Caco-2 (cell line): Measurements from ENCODE around the gene B4GALT7. TPM values are rescaled to one million over a fixed set of nuclear protein-coding genes. Genes with fewer than 3 reads are reported as not detected.
"Not testable (repeated sequence)": the region's sequence is repeated elsewhere in the genome, so short reads cannot be mapped to it uniquely, and the experiment has no call there.

Experiments used
- BruUV-seq: library from RNA; stranded (reverse); fragments of 400-500 nt; replicated peaks from 2 replicates; lab custom pipeline; 2021; lab: Mats Ljungman, UMichigan
- CTCF ChIA-PET: fragments of 300-600 bp; sonication (Branson Sonifier 250); formaldehyde crosslinking; loops from one replicate; lab custom pipeline; 2022; ENCODE audit warnings: antibody characterized with exemption; lab: Charles Lee
- POLR2A ChIA-PET: fragments of 300-600 bp; sonication (Branson Sonifier 250); formaldehyde crosslinking; loops from one replicate; lab custom pipeline; 2022; ENCODE audit warnings: antibody characterized with exemption; lab: Charles Lee
- DNase-seq, 2 experiments: peaks; one replicate each; pipeline versions ENCODE4 v3.0.0 to v3.0.0-alpha.2; 2020 to 2022
- H3K27me3 ChIP-seq: replicated peaks from 2 replicates; pipeline ENCODE4 v1.6.0; 2011; ENCODE audit warnings: low read length; ENCODE audit not compliant: control insufficient read depth, insufficient read depth
- H3K36me3 ChIP-seq: 2 replicates; pipeline ENCODE4 v1.5.1; 2011; ENCODE audit warnings: low read length; ENCODE audit not compliant: control insufficient read depth, insufficient read depth
- H3K4me1 ChIP-seq: fragments of 250-450 bp; sonication (Bioruptor Pico); 2 replicates; pipeline ENCODE4 v1.5.1; 2020; ENCODE audit warnings: mild to moderate bottlenecking
- H3K4me3 ChIP-seq: 2 replicates; pipeline ENCODE4 v1.5.1; 2011; ENCODE audit warnings: low read depth, mild to moderate bottlenecking, control low read depth, low read length
- H3K9me3 ChIP-seq: fragments of 250-450 bp; sonication (Bioruptor Pico); 2 replicates; pipeline ENCODE4 v1.5.1; 2020; ENCODE audit warnings: mild to moderate bottlenecking, moderate library complexity
- H3K27ac Mint-ChIP-seq: one replicate; pipeline ENCODE4 v1.8.0; 2022; ENCODE audit warnings: mixed read lengths; ENCODE audit not compliant: unreplicated experiment
- H3K27me3 Mint-ChIP-seq: one replicate; pipeline ENCODE4 v1.8.0; 2022; ENCODE audit warnings: mixed read lengths; ENCODE audit not compliant: insufficient read depth, unreplicated experiment
- H3K36me3 Mint-ChIP-seq: one replicate; pipeline ENCODE4 v1.8.0; 2022; ENCODE audit warnings: mild to moderate bottlenecking, mixed read lengths; ENCODE audit not compliant: insufficient read depth, unreplicated experiment
- H3K4me1 Mint-ChIP-seq: one replicate; pipeline ENCODE4 v1.8.0; 2022; ENCODE audit warnings: low read depth, mixed read lengths; ENCODE audit not compliant: unreplicated experiment
- H3K4me3 Mint-ChIP-seq: one replicate; pipeline ENCODE4 v1.8.0; 2022; ENCODE audit warnings: mild to moderate bottlenecking, moderate library complexity, mixed read lengths; ENCODE audit not compliant: unreplicated experiment
- H3K9me3 Mint-ChIP-seq: one replicate; pipeline ENCODE4 v1.8.0; 2022; ENCODE audit warnings: mixed read lengths; ENCODE audit not compliant: unreplicated experiment
- CTCF ChIP-seq, 2 experiments: fragments of 200-600 bp in 1 of 2; IDR thresholded peaks; 1 replicate in 1 of 2; 2 replicates in 1 of 2; pipeline versions ENCODE4 v1.5.1 to v1.8.0; 2011 to 2022; ENCODE audit warnings: antibody characterized with exemption in 1 of 2, control low read depth in 1 of 2, inconsistent platforms in 1 of 2, low read depth in 1 of 2, low read length in 1 of 2, mild to moderate bottlenecking in 1 of 2, moderate library complexity in 1 of 2; ENCODE audit not compliant: insufficient read depth in 1 of 2, severe bottlenecking in 1 of 2, unreplicated experiment in 1 of 2
- intact Hi-C: fragments of 100-400 bp; cut with micrococcal nuclease; formaldehyde crosslinking; loops from one replicate; pipeline ENCODE4 v1.10.0; 2022; ENCODE audit not compliant: unreplicated experiment
- total RNA-seq: library from RNA; stranded (reverse); gene quantifications from 2 replicates; pipeline ENCODE4 v1.2.3, GENCODE V29; 2022

Gene B4GALT7
- total RNA-seq, 1 experiment from 2014 or later = 30.0 TPM

GRCh38 chr5:177555665-177556064 lies 44.3 kb upstream of the B4GALT7 start:
- Mint-ChIP-seq H3K4me3 (no peak overlapping the region), H3K27me3 (no peaks in the 10 kb centered on the region), H3K4me1 (peaks cover 9% of the 10 kb centered on the region), H3K27ac (no peak overlapping the region), H3K36me3 (peaks cover 19% of the 10 kb centered on the region), H3K9me3 (no peaks in the 10 kb centered on the region)
- BruUV-seq = no TSS peak
- H3K27me3 ChIP-seq = no peaks in the 10 kb centered on the region
- no peak for DNase-seq
- no peak overlapping the region for H3K4me3 ChIP-seq
- TF ChIP-seq CTCF (IDR thresholded peaks at IDR 0.05; ENCODE audit: insufficient read depth in 1 of 2, low read depth in 1 of 2, low read length in 1 of 2, severe bottlenecking in 1 of 2, unreplicated experiment in 1 of 2) = no peak
- no peaks in the 10 kb centered on the region; the same call in 1 of the 2 replicates for H3K9me3 ChIP-seq
- ChIA-PET CTCF (no interaction called here), POLR2A (no interaction called here)
- intact Hi-C loops = no loop called here
- peaks cover 23% of the 10 kb centered on the region for H3K4me1 ChIP-seq
- H3K36me3 ChIP-seq = no peaks in the 10 kb centered on the region; the same call in 1 of the 2 replicates

GRCh38 chr5:177557041-177557647 lies 42.8 kb upstream of the B4GALT7 start:
- H3K36me3 ChIP-seq = no peaks in the 10 kb centered on the region; the same call in 1 of the 2 replicates
- ChIA-PET CTCF (interaction anchor here (1.1 kb wide), 1 partner anchor 50 kb away, joined by 3 read pairs; no protein-coding TSS in a partner anchor), POLR2A (no interaction called here)
- peaks cover 23% of the 10 kb centered on the region for H3K4me1 ChIP-seq
- Mint-ChIP-seq H3K4me3 (no peak overlapping the region), H3K27me3 (no peaks in the 10 kb centered on the region), H3K9me3 (no peaks in the 10 kb centered on the region), H3K4me1 (peaks cover 9% of the 10 kb centered on the region), H3K36me3 (peaks cover 15% of the 10 kb centered on the region), H3K27ac (peak overlapping the region; percentile 61)
- TF ChIP-seq CTCF (IDR thresholded peaks at IDR 0.05; ENCODE audit: insufficient read depth in 1 of 2, low read depth in 1 of 2, low read length in 1 of 2, severe bottlenecking in 1 of 2, unreplicated experiment in 1 of 2) = no peak
- H3K9me3 ChIP-seq = no peaks in the 10 kb centered on the region; the same call in 1 of the 2 replicates
- intact Hi-C loops = loop anchor here (1.0 kb wide), 1 partner anchor 31 kb away; no protein-coding TSS in a partner anchor
- no peak overlapping the region for H3K4me3 ChIP-seq
- BruUV-seq = no TSS peak
- peak; percentile 43 to 82 for DNase-seq
- H3K27me3 ChIP-seq = no peaks in the 10 kb centered on the region

- no peak for DNase-seq
- peaks cover 11% of the 10 kb centered on the region for H3K36me3 Mint-ChIP-seq
- no peaks in the 10 kb centered on the region for H3K27me3 Mint-ChIP-seq
- intact Hi-C loops = loop anchor here (1.0 kb wide), 1 partner anchor 31 kb away; no protein-coding TSS in a partner anchor
- Histone ChIP-seq H3K4me3 (no peak overlapping the region), H3K9me3 (no peaks in the 10 kb centered on the region; the same call in 1 of the 2 replicates), H3K36me3 (no peaks in the 10 kb centered on the region; the same call in 1 of the 2 replicates), H3K27me3 (no peaks in the 10 kb centered on the region), H3K4me1 (peaks cover 23% of the 10 kb centered on the region)
- no peak for TF ChIP-seq CTCF (IDR thresholded peaks at IDR 0.05; ENCODE audit: insufficient read depth in 1 of 2, low read depth in 1 of 2, low read length in 1 of 2, severe bottlenecking in 1 of 2, unreplicated experiment in 1 of 2)
- H3K9me3 Mint-ChIP-seq = no peaks in the 10 kb centered on the region
- ChIA-PET CTCF (interaction anchor here (1.1 kb wide), 1 partner anchor 50 kb away, joined by 3 read pairs; no protein-coding TSS in a partner anchor), POLR2A (no interaction called here)
- no TSS peak for BruUV-seq
- H3K4me3 Mint-ChIP-seq = no peak overlapping the region
- peaks cover 7% of the 10 kb centered on the region for H3K4me1 Mint-ChIP-seq
- H3K27ac Mint-ChIP-seq = peak overlapping the region; percentile 61
These were observed 42.1 kb upstream of the B4GALT7 start for GRCh38 chr5:177557796-177558195.

- CTCF ChIA-PET, H3K4me3 ChIP-seq, H3K27me3 Mint-ChIP-seq, H3K9me3 ChIP-seq, H3K27me3 ChIP-seq, DNase-seq, POLR2A ChIA-PET, H3K4me1 Mint-ChIP-seq, H3K36me3 Mint-ChIP-seq, intact Hi-C loops, BruUV-seq, H3K36me3 ChIP-seq, H3K9me3 Mint-ChIP-seq: not testable (repeated sequence)
- H3K4me1 ChIP-seq = peaks cover 23% of the 10 kb centered on the region
- peak overlapping the region; percentile 42 for H3K27ac Mint-ChIP-seq
- H3K4me3 Mint-ChIP-seq = peak overlapping the region; percentile 9
These were observed 40.4 kb upstream of the B4GALT7 start for GRCh38 chr5:177559446-177559941.
